Neuronal stem cell (in vitro differentiated cells): ENCODE results near the gene KCNK4.
A peak's percentile ranks its signal among the peaks of the same experiment; 100 is the strongest.

Source experiments
- DNase-seq: peaks from one replicate; pipeline ENCODE4 v3.0.0-alpha.2; 2013; ENCODE audit warnings: low spot score
- H2AFZ ChIP-seq: one replicate; pipeline ENCODE4 v1.6.1; 2013; ENCODE audit warnings: mild to moderate bottlenecking, low read length, inconsistent platforms
- H2AK5ac ChIP-seq: 2 replicates; pipeline ENCODE4 v1.6.1; 2013; ENCODE audit warnings: low read depth, mild to moderate bottlenecking, inconsistent platforms, low read length, moderate library complexity, mixed read lengths
- H2BK120ac ChIP-seq: 2 replicates; pipeline ENCODE4 v1.6.1; 2013; ENCODE audit warnings: low read depth, mild to moderate bottlenecking, inconsistent platforms, low read length, moderate library complexity, mixed read lengths
- H2BK12ac ChIP-seq: one replicate; pipeline ENCODE4 v1.6.1; 2013; ENCODE audit warnings: low read length, inconsistent platforms
- H2BK15ac ChIP-seq: 2 replicates; pipeline ENCODE4 v1.6.1; 2013; ENCODE audit warnings: mild to moderate bottlenecking, low read length, inconsistent platforms, mixed read lengths
- H2BK5ac ChIP-seq: one replicate; pipeline ENCODE4 v1.6.1; 2013; ENCODE audit warnings: inconsistent platforms, mild to moderate bottlenecking, low read length, moderate library complexity
- H3K14ac ChIP-seq: one replicate; pipeline ENCODE4 v1.6.1; 2013; ENCODE audit warnings: low read length, inconsistent platforms
- H3K18ac ChIP-seq: 2 replicates; pipeline ENCODE4 v1.6.1; 2013; ENCODE audit warnings: low read length, inconsistent platforms
- H3K23ac ChIP-seq: 2 replicates; pipeline ENCODE4 v1.6.1; 2013; ENCODE audit warnings: low read depth, mild to moderate bottlenecking, mixed read lengths, low read length, inconsistent platforms; ENCODE audit not compliant: poor library complexity
- H3K27ac ChIP-seq: replicated peaks from 3 replicates; pipeline ENCODE4 v1.5.1; 2013; ENCODE audit warnings: low read length, inconsistent platforms
- H3K27me3 ChIP-seq, 3 experiments: 2 replicates each; pipeline ENCODE4 v1.6.1; 2013; ENCODE audit warnings: low read length in 3 of 3, mild to moderate bottlenecking in 2 of 3, inconsistent platforms in 1 of 3, low read depth in 1 of 3, mixed read lengths in 1 of 3, moderate library complexity in 1 of 3; ENCODE audit not compliant: control insufficient read depth in 3 of 3, insufficient read depth in 3 of 3
- H3K36me3 ChIP-seq, 2 donors: replicated peaks in 1 of 2; 2 replicates each; pipeline ENCODE4 v1.6.1; 2013; ENCODE audit warnings: low read length in 2 of 2; ENCODE audit not compliant: control insufficient read depth in 2 of 2, insufficient read depth in 2 of 2
- H3K4ac ChIP-seq: 2 replicates; pipeline ENCODE4 v1.6.1; 2013; ENCODE audit warnings: inconsistent platforms, mild to moderate bottlenecking, low read length, moderate library complexity
- H3K4me1 ChIP-seq, 2 donors: 1 replicate in 1 of 2; 2 replicates in 1 of 2; pipeline ENCODE4 v1.6.1; 2013; ENCODE audit warnings: low read length in 2 of 2, low read depth in 1 of 2; ENCODE audit not compliant: control insufficient read depth in 2 of 2, insufficient read depth in 1 of 2
- H3K4me2 ChIP-seq: one replicate; pipeline ENCODE4 v1.6.1; 2013; ENCODE audit warnings: mild to moderate bottlenecking, low read length, inconsistent platforms; ENCODE audit not compliant: insufficient read depth, poor library complexity, severe bottlenecking
- H3K4me3 ChIP-seq, 2 donors: 2 replicates each; pipeline ENCODE4 v1.5.1; 2013; ENCODE audit warnings: low read length in 2 of 2, mild to moderate bottlenecking in 2 of 2, inconsistent platforms in 1 of 2, moderate library complexity in 1 of 2
- H3K79me1 ChIP-seq: one replicate; pipeline ENCODE4 v1.6.1; 2013; ENCODE audit warnings: low read depth, mild to moderate bottlenecking, inconsistent platforms, low read length, moderate library complexity
- H3K9ac ChIP-seq: one replicate; pipeline ENCODE4 v1.6.1; 2013; ENCODE audit warnings: mild to moderate bottlenecking, low read depth, low read length, inconsistent platforms; ENCODE audit not compliant: poor library complexity
- H3K9me3 ChIP-seq, 2 donors: replicated peaks in 1 of 2; 2 replicates each; pipeline versions ENCODE3 to v1.6.1; 2013; ENCODE audit warnings: low read length in 2 of 2, mild to moderate bottlenecking in 2 of 2, inconsistent platforms in 1 of 2, low read depth in 1 of 2, mixed read lengths in 1 of 2, moderate library complexity in 1 of 2; ENCODE audit not compliant: control insufficient read depth in 2 of 2, insufficient read depth in 1 of 2
- H4K8ac ChIP-seq: one replicate; pipeline ENCODE4 v1.6.1; 2013; ENCODE audit warnings: low read depth, mild to moderate bottlenecking, inconsistent platforms, low read length, moderate library complexity
- H4K91ac ChIP-seq: one replicate; pipeline ENCODE4 v1.6.1; 2013; ENCODE audit warnings: low read length, low read depth, mild to moderate bottlenecking, inconsistent platforms; ENCODE audit not compliant: poor library complexity
- WGBS, 2 donors: extraction: QIAGEN DNeasy Blood & Tissue Kit; methylation state at CpG; one replicate each; pipeline ENCODE4 v1.1.7; 2013; ENCODE audit warnings: missing lambda C conversion rate in 2 of 2, mixed read lengths in 1 of 2; ENCODE audit not compliant: insufficient read length in 2 of 2, insufficient replicate concordance in 1 of 2; ENCODE audit errors: extremely low coverage in 2 of 2; 5-methylcytosine and 5-hydroxymethylcytosine counted together

KCNK4 gene

GRCh38 chr11:64275031-64275800 lies 15.9 kb upstream of the KCNK4 start:
- WGBS, 2 donors: no CpG with 5 or more reads among the region's 15 CpGs
- H2AFZ ChIP-seq: no peak overlapping the region
- H3K9ac ChIP-seq: peak overlapping the region; percentile 64
- no peak overlapping the region for H2BK120ac ChIP-seq
- no peak for DNase-seq
- no peak overlapping the region for H3K4me3 ChIP-seq
- H3K23ac ChIP-seq: peak overlapping the region; percentile 34
- H3K27me3 ChIP-seq: no peaks in the 10 kb centered on the region
- no peak overlapping the region for H2BK15ac ChIP-seq
- H3K36me3 ChIP-seq: peaks cover 5 to 39% of the 10 kb centered on the region in 2 donors
- no peak overlapping the region for H3K18ac ChIP-seq
- H4K8ac ChIP-seq: no peak overlapping the region
- H4K91ac ChIP-seq: no peak overlapping the region
- H3K79me1 ChIP-seq: peaks cover 2% of the 10 kb centered on the region
- H3K4me2 ChIP-seq: no peak overlapping the region
- peaks cover 4 to 19% of the 10 kb centered on the region in 2 donors for H3K4me1 ChIP-seq
- no peak overlapping the region for H3K4ac ChIP-seq
- H2AK5ac ChIP-seq: no peak overlapping the region
- H2BK12ac ChIP-seq: no peak overlapping the region
- H2BK5ac ChIP-seq: no peak overlapping the region
- no peak overlapping the region for H3K14ac ChIP-seq
- H3K9me3 ChIP-seq: no peaks in the 10 kb centered on the region
- H3K27ac ChIP-seq: no peak overlapping the region

GRCh38 chr11:64275841-64276240 lies 15.3 kb upstream of the KCNK4 start:
- Histone ChIP-seq H4K8ac (no peak overlapping the region), H4K91ac (no peak overlapping the region), H3K9me3 (no peaks in the 10 kb centered on the region), H2AK5ac (no peak overlapping the region), H3K79me1 (peaks cover 2% of the 10 kb centered on the region), H3K4me3 (peak overlapping the region in 1 of 2 donors; percentile 60), H3K9ac (peak overlapping the region; percentile 64), H3K4ac (no peak overlapping the region), H3K4me2 (no peak overlapping the region), H2BK5ac (no peak overlapping the region), H3K23ac (no peak overlapping the region), H2BK15ac (no peak overlapping the region), H3K4me1 (peaks cover 4 to 19% of the 10 kb centered on the region in 2 donors), H2BK12ac (no peak overlapping the region), H3K27ac (no peak overlapping the region), H3K14ac (no peak overlapping the region), H3K27me3 (no peaks in the 10 kb centered on the region), H2BK120ac (no peak overlapping the region), H3K18ac (no peak overlapping the region), H2AFZ (no peak overlapping the region), H3K36me3 (peaks cover 5 to 39% of the 10 kb centered on the region in 2 donors)
- WGBS, 2 donors: no CpG with 5 or more reads among the region's 2 CpGs
- no peak for DNase-seq

DNA sequence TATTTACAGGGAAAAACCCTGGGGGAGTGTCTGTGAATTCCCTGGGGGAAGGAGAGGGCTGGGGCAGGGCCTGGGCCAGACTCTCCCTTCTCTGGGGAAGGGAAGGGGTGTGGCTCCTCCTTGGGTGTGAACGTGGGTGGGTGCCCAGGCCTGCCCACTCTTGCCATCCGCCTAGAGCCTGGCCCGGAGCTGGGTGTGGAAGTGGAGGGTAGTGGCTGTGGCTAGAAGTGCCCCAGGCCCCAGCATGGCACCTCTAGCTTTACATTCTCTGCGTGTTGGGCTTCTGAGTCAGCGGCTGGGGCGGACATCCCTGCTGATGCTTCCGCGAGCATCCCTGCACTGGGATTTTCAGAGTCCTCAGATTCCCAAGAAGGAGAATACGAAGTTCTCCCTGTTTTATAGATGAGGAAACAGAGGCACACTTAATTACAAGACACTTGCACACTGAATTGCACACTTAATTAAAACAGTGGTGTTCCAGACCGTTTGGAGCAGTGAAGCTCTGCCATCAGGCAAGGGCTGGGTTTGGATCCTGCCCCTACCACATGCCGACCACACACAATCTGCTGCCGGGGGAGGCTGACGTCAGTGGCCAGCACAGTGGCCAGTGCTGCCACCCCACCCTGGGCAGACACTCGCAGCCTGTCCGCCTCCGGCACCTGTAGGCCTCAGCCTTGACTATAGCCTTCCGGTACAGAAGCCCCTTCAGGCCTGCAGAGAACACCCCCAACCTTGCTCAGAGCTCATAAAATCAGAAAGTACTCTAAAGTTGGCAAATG lies 14.3 kb upstream of the KCNK4 start:
- H3K14ac ChIP-seq: no peak overlapping the region
- H3K4ac ChIP-seq: no peak overlapping the region
- H2BK5ac ChIP-seq: no peak overlapping the region
- no peak overlapping the region for H2BK15ac ChIP-seq
- H3K9ac ChIP-seq: peak overlapping the region; percentile 44
- no peak overlapping the region for H2AK5ac ChIP-seq
- H2BK12ac ChIP-seq: no peak overlapping the region
- no peaks in the 10 kb centered on the region for H3K9me3 ChIP-seq
- H4K8ac ChIP-seq: no peak overlapping the region
- no peak overlapping the region for H2AFZ ChIP-seq
- H3K27ac ChIP-seq: no peak overlapping the region
- peaks cover 5 to 46% of the 10 kb centered on the region in 2 donors for H3K36me3 ChIP-seq
- H3K79me1 ChIP-seq: peaks cover 2% of the 10 kb centered on the region
- no CpG with 5 or more reads among the region's 17 CpGs for WGBS, 2 donors
- no peak overlapping the region for H3K4me3 ChIP-seq
- no peak for DNase-seq
- no peak overlapping the region for H3K23ac ChIP-seq
- H4K91ac ChIP-seq: no peak overlapping the region
- H2BK120ac ChIP-seq: no peak overlapping the region
- no peak overlapping the region for H3K4me2 ChIP-seq
- no peak overlapping the region for H3K18ac ChIP-seq
- H3K27me3 ChIP-seq: no peaks in the 10 kb centered on the region
- peaks cover 2 to 15% of the 10 kb centered on the region in 2 donors for H3K4me1 ChIP-seq

DNA sequence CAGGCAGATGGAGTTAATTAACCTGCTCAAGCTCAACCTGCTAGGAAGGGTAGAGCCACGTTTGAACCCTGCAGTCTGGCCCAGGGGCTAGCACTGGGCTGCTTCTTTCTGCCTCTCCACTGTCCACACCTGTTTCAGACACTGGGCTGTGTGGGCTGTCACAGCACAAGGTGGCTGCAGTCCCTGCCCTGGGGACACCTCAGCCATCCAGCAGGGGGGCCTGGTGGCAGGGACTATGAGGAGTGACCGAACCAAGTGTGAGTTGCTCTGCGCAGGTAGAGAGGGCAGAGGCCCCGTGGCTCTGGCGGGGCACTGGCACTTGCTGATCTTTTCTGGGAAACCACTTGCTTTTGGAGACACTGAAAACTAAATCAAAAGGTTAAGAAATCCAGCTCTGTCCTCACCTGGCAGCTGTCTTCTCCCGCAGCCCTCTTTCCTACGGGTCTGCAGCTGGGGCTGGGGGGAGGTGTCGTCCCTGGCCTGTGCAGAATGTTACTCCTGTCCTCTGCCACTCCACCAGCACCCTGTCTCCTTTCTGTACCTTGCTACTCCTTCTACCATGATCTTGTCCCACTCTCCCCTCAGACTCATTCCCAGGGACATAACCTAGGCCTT lies 12.4 kb upstream of the KCNK4 start:
- peak overlapping the region; percentile 30 for H3K9ac ChIP-seq
- H4K91ac ChIP-seq: no peak overlapping the region
- no peak overlapping the region for H2BK15ac ChIP-seq
- WGBS, 2 donors: no CpG with 5 or more reads among the region's 8 CpGs
- H3K14ac ChIP-seq: no peak overlapping the region
- H3K18ac ChIP-seq: no peak overlapping the region
- H2BK12ac ChIP-seq: no peak overlapping the region
- H3K4me1 ChIP-seq: peaks cover 2 to 7% of the 10 kb centered on the region in 2 donors
- peaks cover 4% of the 10 kb centered on the region for H3K79me1 ChIP-seq
- no peaks in the 10 kb centered on the region for H3K27me3 ChIP-seq
- no peak overlapping the region for H3K4me3 ChIP-seq
- no peak overlapping the region for H4K8ac ChIP-seq
- H2AK5ac ChIP-seq: no peak overlapping the region
- DNase-seq: no peak
- H3K9me3 ChIP-seq: no peaks in the 10 kb centered on the region
- H2BK120ac ChIP-seq: no peak overlapping the region
- H3K23ac ChIP-seq: peak overlapping the region; percentile 32
- no peak overlapping the region for H3K27ac ChIP-seq
- H2BK5ac ChIP-seq: no peak overlapping the region
- H3K36me3 ChIP-seq: peaks cover 5 to 52% of the 10 kb centered on the region in 2 donors
- H2AFZ ChIP-seq: no peak overlapping the region
- no peak overlapping the region for H3K4ac ChIP-seq
- no peak overlapping the region for H3K4me2 ChIP-seq
